Gastroesophageal sphincter (tissue), 4 donors: ENCODE data around the gene ELANE. TPM values are rescaled to one million over a fixed set of nuclear protein-coding genes. Genes with fewer than 3 reads are reported as not detected.
"Not testable (repeated sequence)": the region's sequence is repeated elsewhere in the genome, so short reads cannot be mapped to it uniquely, and the experiment has no call there.

Experiments
- ATAC-seq: fragments of 150-250 bp; one replicate; pipeline ENCODE4 v1.9.1; 2016; ENCODE audit warnings: mild to moderate bottlenecking, moderate library complexity
- H3K27ac ChIP-seq, 4 donors: fragments of 200-600 bp; sonication (generic) in 3 of 4; 1 replicate in 3 of 4; 2 replicates in 1 of 4; pipeline ENCODE4 v1.5.1; 2016 to 2019
- H3K27me3 ChIP-seq: fragments of 200-600 bp; sonication (generic); one replicate; pipeline ENCODE4 v1.5.1; 2019
- H3K36me3 ChIP-seq, 2 donors: fragments of 200-600 bp; sonication (generic); one replicate each; pipeline ENCODE4 v1.5.1; 2019; ENCODE audit warnings: control low read depth in 1 of 2
- H3K4me1 ChIP-seq, 3 donors: fragments of 200-600 bp; sonication (generic); 1 replicate in 2 of 3; 2 replicates in 1 of 3; pipeline ENCODE4 v1.5.1; 2016 to 2019; ENCODE audit warnings: control low read depth in 2 of 3
- H3K4me3 ChIP-seq, 2 donors: fragments of 200-600 bp; sonication (generic); one replicate each; pipeline ENCODE4 v1.5.1; 2019; ENCODE audit warnings: mild to moderate bottlenecking in 1 of 2, moderate library complexity in 1 of 2
- H3K9me3 ChIP-seq, 3 donors: fragments of 200-600 bp; sonication (generic); one replicate each; pipeline ENCODE4 v1.5.1; 2017 to 2019; ENCODE audit warnings: control low read depth in 2 of 3
- EP300 ChIP-seq: sonication (generic); formaldehyde crosslinking; IDR thresholded peaks from one replicate; pipeline ENCODE4 v1.6.1; 2017; ENCODE audit warnings: antibody characterized with exemption, mild to moderate bottlenecking
- POLR2A ChIP-seq, 2 donors: fragments of 450-650 bp; IDR thresholded peaks; one replicate each; pipeline ENCODE4 v1.6.1; 2017; ENCODE audit warnings: antibody characterized with exemption in 2 of 2, mild to moderate bottlenecking in 2 of 2, moderate library complexity in 1 of 2
- POLR2AphosphoS5 ChIP-seq: sonication (generic); formaldehyde crosslinking; IDR thresholded peaks from one replicate; pipeline ENCODE4 v1.6.1; 2017; ENCODE audit warnings: antibody characterized with exemption
- WGBS, 2 donors: methylation state at CpG; one replicate each; pipeline ENCODE4 v1.1.5; 2018; ENCODE audit warnings: low coverage in 1 of 2; 5-methylcytosine and 5-hydroxymethylcytosine counted together
- total RNA-seq, 4 donors: library from RNA; depleted of rRNA; stranded (reverse); fragments of >200 nt; gene quantifications; one replicate each; pipeline ENCODE4 v1.1.0, GENCODE V29; 2016
- TF ChIP-seq, protein P1 (sequence below), 4 experiments: fragments of 200-600 bp in 2 of 4; fragments of 450-650 bp in 2 of 4; sonication (generic) in 1 of 4; IDR thresholded peaks; one replicate each; pipeline ENCODE4 v1.5.1; 2017 to 2019; ENCODE audit warnings: antibody characterized with exemption in 4 of 4, mild to moderate bottlenecking in 2 of 4, moderate library complexity in 2 of 4

ELANE gene
- total RNA-seq, 4 donors from 2014 or later: 0.49 to 2.3 (median 1.7) TPM

DNA sequence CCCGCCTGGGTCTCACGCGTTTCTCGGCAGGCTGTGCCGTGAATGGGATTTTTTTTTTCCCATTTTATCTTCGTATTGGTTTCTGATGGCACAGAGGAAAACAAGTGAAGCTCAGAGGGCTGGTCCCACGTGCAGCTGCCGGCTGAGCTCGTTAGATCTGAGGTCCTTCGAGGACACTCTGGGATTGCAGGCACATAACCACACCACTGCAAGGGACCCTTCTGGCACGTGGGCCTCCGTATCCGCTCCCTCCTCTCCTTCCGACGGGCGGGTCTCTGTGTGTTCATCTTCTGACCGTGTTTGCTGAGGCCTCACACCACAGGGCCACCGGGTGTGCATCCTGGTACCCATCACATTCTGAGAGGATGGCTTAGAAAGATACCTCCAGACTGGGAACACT lies 24.0 kb downstream of the ELANE start:
- Histone ChIP-seq H3K9me3 (no peaks in the 10 kb centered on the region), H3K36me3 (peaks cover 0 to 88% of the 10 kb centered on the region in 2 donors), H3K4me1 (peaks cover 0 to 13% (median 4%) of the 10 kb centered on the region in 3 donors), H3K4me3 (no peak overlapping the region), H3K27me3 (no peaks in the 10 kb centered on the region), H3K27ac (no peak overlapping the region)
- TF ChIP-seq POLR2A (IDR thresholded peaks at IDR 0.05) (no peak), POLR2AphosphoS5 (no peak), EP300 (no peak)
- TF ChIP-seq, protein P1, sequence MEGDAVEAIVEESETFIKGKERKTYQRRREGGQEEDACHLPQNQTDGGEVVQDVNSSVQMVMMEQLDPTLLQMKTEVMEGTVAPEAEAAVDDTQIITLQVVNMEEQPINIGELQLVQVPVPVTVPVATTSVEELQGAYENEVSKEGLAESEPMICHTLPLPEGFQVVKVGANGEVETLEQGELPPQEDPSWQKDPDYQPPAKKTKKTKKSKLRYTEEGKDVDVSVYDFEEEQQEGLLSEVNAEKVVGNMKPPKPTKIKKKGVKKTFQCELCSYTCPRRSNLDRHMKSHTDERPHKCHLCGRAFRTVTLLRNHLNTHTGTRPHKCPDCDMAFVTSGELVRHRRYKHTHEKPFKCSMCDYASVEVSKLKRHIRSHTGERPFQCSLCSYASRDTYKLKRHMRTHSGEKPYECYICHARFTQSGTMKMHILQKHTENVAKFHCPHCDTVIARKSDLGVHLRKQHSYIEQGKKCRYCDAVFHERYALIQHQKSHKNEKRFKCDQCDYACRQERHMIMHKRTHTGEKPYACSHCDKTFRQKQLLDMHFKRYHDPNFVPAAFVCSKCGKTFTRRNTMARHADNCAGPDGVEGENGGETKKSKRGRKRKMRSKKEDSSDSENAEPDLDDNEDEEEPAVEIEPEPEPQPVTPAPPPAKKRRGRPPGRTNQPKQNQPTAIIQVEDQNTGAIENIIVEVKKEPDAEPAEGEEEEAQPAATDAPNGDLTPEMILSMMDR (IDR thresholded peaks at IDR 0.05): no peak
- 52 to 75% methylated on average over 8 to 16 of the region's 18 CpGs for WGBS, 2 donors
- no peak for ATAC-seq

- Histone ChIP-seq H3K4me1 (peaks cover 0 to 9% (median 4%) of the 10 kb centered on the region in 3 donors), H3K36me3 (peaks cover 0 to 92% of the 10 kb centered on the region in 2 donors), H3K4me3 (no peak overlapping the region), H3K9me3 (no peaks in the 10 kb centered on the region), H3K27ac (no peak overlapping the region), H3K27me3 (no peaks in the 10 kb centered on the region)
- no peak for ATAC-seq
- no CpG with 5 or more reads among the region's 29 CpGs for WGBS, 2 donors
- TF ChIP-seq EP300 (no peak), POLR2AphosphoS5 (no peak), POLR2A (IDR thresholded peaks at IDR 0.05) (no peak)
- TF ChIP-seq, protein P1 (IDR thresholded peaks at IDR 0.05): no peak
These were observed 24.7 kb downstream of the ELANE start for GRCh38 chr19:876780-877314.

- no CpG with 5 or more reads among the region's 23 CpGs for WGBS, 2 donors
- H3K27me3 ChIP-seq, H3K4me3 ChIP-seq, H3K27ac ChIP-seq, H3K9me3 ChIP-seq, H3K4me1 ChIP-seq, ATAC-seq: not testable (repeated sequence)
- H3K36me3 ChIP-seq: peaks cover 0 to 96% of the 10 kb centered on the region in 2 donors
These were observed 26.0 kb downstream of the ELANE start for GRCh38 chr19:877992-878660.

- WGBS, 2 donors: 79 to 86% methylated on average over 2 to 6 of the region's 24 CpGs
- H3K36me3 ChIP-seq: peaks cover 0 to 96% of the 10 kb centered on the region in 2 donors
These were observed 26.9 kb downstream of the ELANE start for GRCh38 chr19:878751-879561.

GRCh38 chr19:879711-880438 lies 27.8 kb downstream of the ELANE start:
- 60% methylated on average over 1 of the region's 37 CpGs; no CpG with 5 or more reads in 1 of the 2 donors for WGBS, 2 donors
- no peak for ATAC-seq
- Histone ChIP-seq H3K4me1 (no peaks in the 10 kb centered on the region), H3K4me3 (no peak overlapping the region), H3K27ac (no peak overlapping the region), H3K36me3 (peaks cover 0 to 96% of the 10 kb centered on the region in 2 donors), H3K9me3 (no peaks in the 10 kb centered on the region), H3K27me3 (no peaks in the 10 kb centered on the region)
- TF ChIP-seq EP300: no peak
- no peak for TF ChIP-seq POLR2A (IDR thresholded peaks at IDR 0.05)
- TF ChIP-seq POLR2AphosphoS5: no peak
- TF ChIP-seq, protein P1 (IDR thresholded peaks at IDR 0.05): no peak

More at GRCh38 chr19:878751-879561, 26.9 kb downstream of the ELANE start:
- not testable (repeated sequence) for H3K27me3 ChIP-seq, ATAC-seq, H3K4me3 ChIP-seq, H3K4me1 ChIP-seq, H3K27ac ChIP-seq, H3K9me3 ChIP-seq
